ENCODE data around the gene SFSWAP.

Gene SFSWAP

DNA sequence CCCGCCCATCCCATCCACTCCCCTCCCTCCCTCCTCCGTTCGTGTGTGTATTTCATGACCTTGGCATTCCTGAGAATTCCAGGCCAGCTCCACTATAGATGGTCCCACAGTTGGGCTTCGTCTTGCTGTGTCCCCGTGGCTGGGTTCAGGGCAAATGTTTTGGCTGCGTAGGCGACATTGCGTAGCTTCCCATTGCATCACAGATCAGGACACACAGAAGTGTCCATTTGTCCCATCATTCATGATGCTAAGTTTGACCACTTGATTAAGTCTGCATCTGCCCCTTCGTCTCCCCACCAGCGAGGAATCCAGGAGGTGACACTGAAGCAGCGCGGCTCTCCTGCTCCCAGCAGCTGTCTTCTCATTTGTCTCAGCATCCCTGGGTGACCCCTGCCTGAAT is 78.7 kb downstream of the SFSWAP start:
- Histone ChIP-seq H4K20me1 (ENCODE audit: control insufficient read depth, insufficient read depth, low read depth, low read length) (no peaks in the 10 kb centered on the region), H3K36me3 (ENCODE audit: control insufficient read depth, low read length) (peaks cover 55% of the 10 kb centered on the region), H3K4me2 (ENCODE audit: low read length) (no peak overlapping the region)

DNA sequence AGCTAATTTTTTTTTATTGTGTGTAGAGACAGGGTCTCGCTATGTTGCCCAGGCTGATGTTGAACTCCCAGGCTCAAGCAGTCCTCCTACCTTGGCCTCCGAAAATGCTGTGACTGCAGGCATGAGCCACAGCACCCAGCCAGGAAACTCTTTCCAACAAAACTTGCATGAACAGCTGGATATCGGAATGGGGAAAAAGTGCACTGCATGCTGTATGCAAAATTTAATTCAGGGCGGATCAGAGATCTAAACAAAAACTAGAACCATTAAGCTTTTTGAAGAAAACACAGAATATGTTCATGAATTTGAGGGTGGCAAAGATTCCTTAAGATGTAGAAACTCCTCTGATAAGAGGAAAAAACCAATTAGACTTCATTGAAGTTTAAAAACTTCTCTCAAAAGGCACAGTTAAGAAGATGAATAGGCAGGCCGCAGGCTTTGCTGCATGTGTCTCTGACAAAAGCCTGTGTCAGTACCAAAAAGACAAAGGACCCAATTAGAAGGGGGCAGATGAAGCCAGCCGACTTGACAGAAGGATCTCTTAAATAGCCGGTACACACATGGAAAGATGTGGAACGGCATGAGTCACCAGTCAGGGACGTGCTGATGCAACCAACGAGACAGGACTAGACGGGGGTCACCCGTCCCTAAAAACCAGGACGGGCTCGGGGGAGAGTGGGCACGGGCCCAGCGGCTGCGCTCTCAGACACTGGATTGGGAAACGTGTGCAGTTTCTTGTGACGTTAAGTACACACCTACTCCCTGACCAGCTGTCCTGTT is 82.5 kb downstream of the SFSWAP start:
- Histone ChIP-seq H3K9me3 (ENCODE audit: control insufficient read depth, insufficient read depth, low read length) (no peaks in the 10 kb centered on the region), H3K4me1 (ENCODE audit: control insufficient read depth, low read length) (peaks cover 12% of the 10 kb centered on the region), H3K4me3 (ENCODE audit: low read length) (no peak overlapping the region), H3K27ac (ENCODE audit: low read depth, low read length) (no peak overlapping the region), H3K79me2 (ENCODE audit: control insufficient read depth, low read length) (no peaks in the 10 kb centered on the region), H3K9me2 (replicated peaks; ENCODE audit: control insufficient read depth, low read length) (no peaks in the 10 kb centered on the region), H4K20me1 (ENCODE audit: control insufficient read depth, insufficient read depth, low read depth, low read length) (peaks cover 4% of the 10 kb centered on the region; the same call in 1 of the 2 replicates), H3K27me3 (ENCODE audit: control insufficient read depth, low read length) (no peaks in the 10 kb centered on the region), H3K36me3 (ENCODE audit: control insufficient read depth, low read length) (peaks cover 45% of the 10 kb centered on the region), H3K4me2 (ENCODE audit: low read length) (no peak overlapping the region), H3F3A (ENCODE audit: control insufficient read depth, insufficient read depth) (no peaks in the 10 kb centered on the region)
- TF ChIP-seq, protein P1, sequence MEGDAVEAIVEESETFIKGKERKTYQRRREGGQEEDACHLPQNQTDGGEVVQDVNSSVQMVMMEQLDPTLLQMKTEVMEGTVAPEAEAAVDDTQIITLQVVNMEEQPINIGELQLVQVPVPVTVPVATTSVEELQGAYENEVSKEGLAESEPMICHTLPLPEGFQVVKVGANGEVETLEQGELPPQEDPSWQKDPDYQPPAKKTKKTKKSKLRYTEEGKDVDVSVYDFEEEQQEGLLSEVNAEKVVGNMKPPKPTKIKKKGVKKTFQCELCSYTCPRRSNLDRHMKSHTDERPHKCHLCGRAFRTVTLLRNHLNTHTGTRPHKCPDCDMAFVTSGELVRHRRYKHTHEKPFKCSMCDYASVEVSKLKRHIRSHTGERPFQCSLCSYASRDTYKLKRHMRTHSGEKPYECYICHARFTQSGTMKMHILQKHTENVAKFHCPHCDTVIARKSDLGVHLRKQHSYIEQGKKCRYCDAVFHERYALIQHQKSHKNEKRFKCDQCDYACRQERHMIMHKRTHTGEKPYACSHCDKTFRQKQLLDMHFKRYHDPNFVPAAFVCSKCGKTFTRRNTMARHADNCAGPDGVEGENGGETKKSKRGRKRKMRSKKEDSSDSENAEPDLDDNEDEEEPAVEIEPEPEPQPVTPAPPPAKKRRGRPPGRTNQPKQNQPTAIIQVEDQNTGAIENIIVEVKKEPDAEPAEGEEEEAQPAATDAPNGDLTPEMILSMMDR (IDR thresholded peaks at IDR 0.05; ENCODE audit: low read depth, low read length, poor library complexity, severe bottlenecking), result no peak
- no peak for TF ChIP-seq EZH2phosphoT487 (IDR thresholded peaks at IDR 0.05; ENCODE audit: borderline replicate concordance, low read length)

More for the DNA sequence above, 78.7 kb downstream of the SFSWAP start:
- H3K9me3 ChIP-seq (ENCODE audit: control insufficient read depth, insufficient read depth, low read length), result no peaks in the 10 kb centered on the region
- H3K79me2 ChIP-seq (ENCODE audit: control insufficient read depth, low read length), result no peaks in the 10 kb centered on the region
- H3K27ac ChIP-seq (ENCODE audit: low read depth, low read length), result no peak overlapping the region
- TF ChIP-seq, protein P1 (IDR thresholded peaks at IDR 0.05; ENCODE audit: low read depth, low read length, poor library complexity, severe bottlenecking), result no peak
- TF ChIP-seq EZH2phosphoT487 (IDR thresholded peaks at IDR 0.05; ENCODE audit: borderline replicate concordance, low read length), result no peak
- H3K27me3 ChIP-seq (ENCODE audit: control insufficient read depth, low read length), result no peaks in the 10 kb centered on the region
- no peak overlapping the region for H3K4me3 ChIP-seq (ENCODE audit: low read length)
- H3K4me1 ChIP-seq (ENCODE audit: control insufficient read depth, low read length), result no peaks in the 10 kb centered on the region
- H3F3A ChIP-seq (ENCODE audit: control insufficient read depth, insufficient read depth), result no peaks in the 10 kb centered on the region
- H3K9me2 ChIP-seq (replicated peaks; ENCODE audit: control insufficient read depth, low read length), result no peaks in the 10 kb centered on the region

DNA sequence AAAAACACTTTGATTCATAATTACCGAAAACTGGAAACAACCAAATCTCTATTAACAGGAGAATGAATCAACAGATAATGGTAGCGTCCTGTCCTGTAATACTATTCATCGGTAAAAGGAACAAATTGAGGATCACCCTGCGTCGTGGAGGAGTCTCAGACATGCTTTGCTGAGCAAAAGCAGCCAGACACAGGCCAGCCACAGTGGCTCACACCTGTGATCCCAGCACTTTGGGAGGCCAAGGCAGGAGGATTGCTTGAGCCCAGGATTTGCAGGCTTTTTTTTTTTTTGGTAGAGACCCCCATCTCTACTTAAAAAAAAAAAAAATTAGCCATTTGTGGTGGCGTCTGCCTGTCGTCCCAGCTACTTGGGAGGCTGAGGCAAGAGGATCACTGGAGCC is 83.2 kb downstream of the SFSWAP start:
- Histone ChIP-seq H3K4me2 (ENCODE audit: low read length) (no peak overlapping the region), H3K27me3 (ENCODE audit: control insufficient read depth, low read length) (no peaks in the 10 kb centered on the region), H4K20me1 (ENCODE audit: control insufficient read depth, insufficient read depth, low read depth, low read length) (peaks cover 4% of the 10 kb centered on the region; the same call in 1 of the 2 replicates), H3K9me3 (ENCODE audit: control insufficient read depth, insufficient read depth, low read length) (no peaks in the 10 kb centered on the region), H3K4me1 (ENCODE audit: control insufficient read depth, low read length) (peaks cover 12% of the 10 kb centered on the region), H3K79me2 (ENCODE audit: control insufficient read depth, low read length) (no peaks in the 10 kb centered on the region), H3K4me3 (ENCODE audit: low read length) (no peak overlapping the region), H3K36me3 (ENCODE audit: control insufficient read depth, low read length) (peaks cover 44% of the 10 kb centered on the region), H3F3A (ENCODE audit: control insufficient read depth, insufficient read depth) (no peaks in the 10 kb centered on the region), H3K27ac (ENCODE audit: low read depth, low read length) (no peak overlapping the region), H3K9me2 (replicated peaks; ENCODE audit: control insufficient read depth, low read length) (no peaks in the 10 kb centered on the region)
- TF ChIP-seq EZH2phosphoT487 (IDR thresholded peaks at IDR 0.05; ENCODE audit: borderline replicate concordance, low read length), result no peak
- TF ChIP-seq, protein P1 (IDR thresholded peaks at IDR 0.05; ENCODE audit: low read depth, low read length, poor library complexity, severe bottlenecking), result no peak
